Dermis microvascular lymphatic vessel endothelial cell (primary cell): Measurements from ENCODE around the gene WASF2. TPM values are rescaled to one million over a fixed set of nuclear protein-coding genes. Genes with fewer than 3 reads are reported as not detected.
A peak's percentile ranks its signal among the peaks of the same experiment; 100 is the strongest.

Experiments
- DNase-seq, 2 donors: peaks; one replicate each; pipeline versions ENCODE4 v3.0.0 to v3.0.0-alpha.2; 2010; ENCODE audit warnings: low read depth in 2 of 2
- total RNA-seq: library from RNA; depleted of rRNA; stranded (reverse); fragments of >200 nt; gene quantifications from 2 replicates; pipeline ENCODE4 v1.2.1, GENCODE V29; 2014

Gene WASF2
- total RNA-seq, 1 donor from 2014 or later: 33.1 TPM

DNA sequence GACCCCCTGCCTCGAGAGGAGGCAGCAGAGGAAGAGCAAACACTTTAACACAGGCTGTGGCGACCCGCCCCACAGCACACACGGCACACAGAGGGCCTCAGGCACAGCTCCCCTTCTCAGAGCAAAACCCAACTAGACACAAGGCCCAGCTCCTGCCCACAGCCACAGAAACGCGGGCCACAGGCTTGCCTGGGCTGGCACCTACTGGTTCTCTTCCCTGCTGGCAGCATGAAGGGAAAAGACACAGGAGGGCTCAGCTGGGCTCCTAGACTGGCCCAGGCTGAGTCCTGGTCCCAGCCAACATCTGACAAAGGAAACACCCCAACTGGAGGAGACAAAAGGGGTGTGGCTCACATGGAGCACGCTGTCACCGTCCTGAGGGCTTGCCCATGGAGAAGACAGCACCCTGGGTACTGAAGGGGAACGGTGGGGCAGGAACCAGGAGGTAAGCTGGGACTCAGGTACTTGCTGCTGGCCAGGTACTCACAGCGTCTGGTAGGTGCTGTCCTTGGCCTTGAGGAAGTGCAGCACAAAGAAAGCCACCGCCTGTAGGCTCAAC lies 110.3 kb downstream of the WASF2 start:
- no peak for DNase-seq

DNA sequence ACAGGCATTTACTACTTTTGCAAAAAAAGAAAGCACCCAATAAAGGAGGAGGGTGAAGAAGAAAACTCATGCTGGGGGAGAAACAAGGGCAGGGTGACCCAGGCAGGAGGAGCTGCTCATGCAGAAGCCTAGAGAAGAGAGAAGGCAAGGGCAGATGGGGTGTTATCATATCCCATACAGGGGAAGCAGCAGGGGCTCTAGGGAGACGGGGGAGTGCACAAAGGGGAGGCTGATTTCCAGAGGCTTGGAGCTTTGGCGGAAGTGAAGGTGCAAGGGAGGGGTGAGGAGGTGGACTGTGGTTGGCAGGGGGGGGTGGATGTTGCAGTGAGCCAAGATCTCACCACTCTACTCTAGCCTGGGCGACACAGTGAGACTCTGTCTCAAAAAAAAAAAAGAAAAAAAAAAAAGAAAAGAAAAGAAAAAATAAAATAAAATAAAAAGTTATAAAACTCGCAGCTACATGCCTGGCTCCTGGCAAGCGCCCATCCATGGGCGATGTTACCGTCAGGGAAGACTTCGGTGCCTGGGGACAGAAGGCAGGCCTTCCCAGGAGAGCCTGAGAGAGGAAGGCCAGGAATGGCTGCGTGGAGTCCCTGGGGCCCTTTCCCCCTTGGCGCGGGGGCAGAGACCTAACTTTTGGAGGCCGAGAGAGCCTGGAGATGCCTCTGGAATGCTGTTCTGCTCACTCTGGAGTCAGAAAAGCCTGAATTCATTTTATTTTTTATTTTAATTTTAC lies 112.0 kb downstream of the WASF2 start:
- no peak for DNase-seq

DNA sequence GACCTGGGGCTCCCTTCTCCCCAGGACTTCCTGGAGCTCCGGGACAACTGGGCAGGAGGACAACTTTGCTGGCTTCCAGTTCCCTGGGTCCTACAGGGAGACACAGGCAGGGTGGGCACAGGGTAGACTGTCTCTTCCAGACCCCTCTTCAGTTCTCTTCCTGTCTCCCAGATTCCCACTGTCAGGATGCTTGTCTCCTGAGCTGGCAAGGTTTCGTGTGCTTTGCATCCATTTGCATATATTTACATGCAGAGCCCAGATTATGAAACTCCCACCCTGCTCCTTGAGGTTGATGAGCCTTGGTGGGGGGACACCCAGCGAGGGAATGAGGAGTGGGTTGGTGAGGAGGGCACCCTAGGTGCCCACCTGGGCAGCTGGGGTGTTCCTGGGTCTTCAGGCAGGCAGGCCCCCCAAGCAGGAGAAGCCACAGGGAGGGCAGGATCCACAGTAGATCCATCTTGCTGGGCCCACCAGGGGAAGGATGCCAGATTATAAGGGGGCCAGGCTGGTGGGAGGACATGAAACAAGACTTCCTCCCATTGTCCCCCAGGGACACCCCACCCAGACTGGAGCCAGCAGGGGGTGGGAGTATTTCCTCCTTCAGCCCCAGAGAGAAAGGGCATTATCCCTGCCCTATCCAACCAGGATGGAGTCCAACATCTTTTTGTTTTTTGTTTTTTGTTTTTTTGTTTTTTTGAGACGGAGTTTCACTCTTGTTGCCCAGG lies 115.4 kb downstream of the WASF2 start, which contains the start of gene FCN3:
TSS of gene FCN3 (minus strand) at position 463 of the 725 bp plus-strand sequence. CDS start at position 457, 6 bp downstream.
- no peak for DNase-seq

DNA sequence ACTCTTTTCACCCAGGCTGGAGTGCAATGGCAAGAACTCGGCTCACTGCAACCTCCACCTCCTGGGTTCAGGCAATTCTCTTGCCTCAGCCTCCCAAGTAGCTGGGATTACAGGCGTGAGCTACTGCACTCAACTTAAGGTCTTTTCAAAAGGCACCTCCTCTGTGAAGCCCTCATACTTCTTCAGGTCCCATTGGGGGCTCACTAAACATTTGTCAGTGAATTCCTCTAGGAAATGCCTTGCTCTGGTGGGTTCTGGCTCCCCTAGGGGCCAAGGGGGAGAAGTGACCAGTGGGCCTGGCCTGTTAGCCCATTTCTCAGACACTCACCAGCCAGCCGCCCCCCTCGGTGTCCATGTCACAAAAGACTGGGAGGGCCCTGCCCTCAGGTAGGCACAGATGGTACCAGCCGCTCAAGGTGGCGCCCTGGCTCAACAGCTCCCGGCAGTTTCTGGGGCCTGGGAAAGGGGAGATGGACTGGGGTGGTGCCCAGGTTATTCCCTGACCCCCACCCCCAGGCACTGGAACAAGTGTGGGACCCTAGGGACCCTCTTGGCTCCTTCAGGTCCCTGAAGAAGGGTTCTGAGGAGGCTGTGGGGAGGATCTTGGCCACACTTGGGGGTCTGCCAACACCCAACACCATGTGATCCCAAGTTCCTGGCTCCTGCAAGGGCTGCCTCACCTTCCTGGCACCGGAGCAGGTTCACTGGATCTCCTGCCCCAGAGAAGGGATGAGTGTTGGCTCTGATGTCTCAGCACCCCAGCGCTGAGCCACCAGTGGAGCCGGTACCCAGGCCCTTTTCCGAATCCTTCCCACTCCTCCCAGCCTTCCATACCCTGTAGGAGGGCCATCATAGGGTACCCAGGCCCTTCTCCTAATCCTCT lies 116.9 kb downstream of the WASF2 start:
- no peak for DNase-seq

DNA sequence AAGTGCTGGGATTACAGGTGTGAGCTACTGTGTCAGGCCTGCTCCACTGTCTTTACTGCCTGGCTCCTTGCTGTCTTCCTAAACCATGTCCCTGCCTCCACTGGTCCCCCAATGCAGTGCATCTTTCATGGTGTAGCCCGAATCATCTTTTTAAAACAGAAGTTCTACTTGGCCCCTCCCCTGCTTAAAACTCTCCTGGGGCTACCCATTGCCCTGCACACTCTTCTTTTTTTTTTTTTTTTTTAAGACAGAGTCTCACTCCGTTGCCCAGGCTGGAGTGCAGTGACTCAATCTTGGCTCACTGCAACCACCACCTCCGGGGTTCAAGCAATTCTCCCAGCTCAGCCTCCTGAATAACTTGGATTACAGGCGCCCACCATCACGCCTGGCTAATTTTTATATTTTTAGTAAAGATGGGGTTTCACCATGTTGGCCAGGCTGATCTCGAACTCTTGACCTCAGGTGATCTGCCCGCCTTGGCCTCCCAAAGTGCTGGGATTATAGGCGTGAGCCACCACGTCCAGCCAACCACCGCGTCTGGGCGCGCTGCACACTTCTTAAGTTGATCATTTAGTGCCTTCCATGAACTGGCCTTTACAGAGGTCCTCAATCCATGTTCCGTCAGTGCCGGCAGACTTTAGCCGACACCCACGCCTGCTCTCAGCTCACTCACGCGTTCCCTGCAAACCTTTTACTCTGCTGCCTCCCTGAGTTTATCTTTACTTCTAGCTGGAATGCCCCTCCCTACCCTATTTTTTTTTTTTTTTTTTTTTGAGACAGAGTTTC lies 117.8 kb downstream of the WASF2 start:
- no peak for DNase-seq

DNA sequence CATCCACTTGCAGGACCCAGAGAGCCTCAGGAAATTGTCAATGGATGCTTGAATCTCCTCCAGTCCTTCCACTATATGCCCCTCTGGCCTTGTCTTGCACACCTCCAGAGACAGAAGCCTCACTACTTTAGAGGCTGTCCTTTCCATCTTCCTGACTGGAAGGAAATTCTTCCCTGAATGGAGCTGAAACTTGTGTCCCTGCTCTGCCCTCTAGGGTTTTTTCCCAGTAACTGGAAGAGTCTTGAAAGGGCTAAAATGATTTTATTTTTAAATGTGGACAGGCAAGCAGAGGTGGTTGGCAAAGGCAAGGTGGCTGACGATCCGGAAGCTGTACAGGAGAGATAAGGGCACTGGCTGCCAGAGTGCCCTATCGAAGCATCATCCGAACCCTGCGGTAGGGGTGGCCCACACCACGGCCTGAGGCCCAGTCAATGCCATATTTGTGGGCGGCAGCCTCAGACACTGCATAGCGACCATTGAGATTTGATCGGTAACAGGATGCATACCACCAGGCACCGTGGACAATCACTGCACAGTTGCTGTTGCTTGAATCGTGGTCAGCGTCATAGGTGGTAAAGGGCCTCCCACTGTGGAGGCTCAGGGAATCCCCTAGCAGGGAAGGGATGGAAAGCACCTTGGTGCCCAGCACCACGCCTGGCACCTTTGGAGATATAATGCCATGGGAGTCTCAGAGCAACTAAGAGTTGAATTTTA lies 120.9 kb downstream of the WASF2 start:
- DNase-seq: peak in 1 of 2 donors; percentile 23

DNA sequence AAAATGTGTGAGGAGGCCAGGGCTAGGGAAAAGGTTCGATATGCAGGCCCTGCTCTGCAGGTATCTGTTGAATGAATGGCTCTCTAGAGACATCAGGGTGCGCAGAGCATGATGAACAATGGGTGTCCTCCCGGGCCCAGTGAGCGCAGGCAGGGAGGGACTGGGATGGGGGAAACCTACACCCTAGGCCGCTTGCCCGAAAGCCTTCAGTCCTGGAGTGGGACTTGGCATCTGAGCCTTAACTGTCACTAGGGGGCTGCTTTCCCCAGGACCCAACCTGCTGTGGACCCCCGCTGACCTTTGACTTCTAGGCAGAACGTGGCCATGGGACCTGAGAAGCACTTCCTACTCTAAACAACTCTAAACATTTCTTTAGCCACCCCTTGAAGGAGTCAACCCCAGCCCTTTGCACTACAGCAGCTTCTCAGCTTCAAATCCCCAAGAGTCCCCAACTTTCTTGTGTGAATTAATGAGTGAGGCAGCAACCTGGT lies 122.8 kb downstream of the WASF2 start:
- DNase-seq: no peak

DNA sequence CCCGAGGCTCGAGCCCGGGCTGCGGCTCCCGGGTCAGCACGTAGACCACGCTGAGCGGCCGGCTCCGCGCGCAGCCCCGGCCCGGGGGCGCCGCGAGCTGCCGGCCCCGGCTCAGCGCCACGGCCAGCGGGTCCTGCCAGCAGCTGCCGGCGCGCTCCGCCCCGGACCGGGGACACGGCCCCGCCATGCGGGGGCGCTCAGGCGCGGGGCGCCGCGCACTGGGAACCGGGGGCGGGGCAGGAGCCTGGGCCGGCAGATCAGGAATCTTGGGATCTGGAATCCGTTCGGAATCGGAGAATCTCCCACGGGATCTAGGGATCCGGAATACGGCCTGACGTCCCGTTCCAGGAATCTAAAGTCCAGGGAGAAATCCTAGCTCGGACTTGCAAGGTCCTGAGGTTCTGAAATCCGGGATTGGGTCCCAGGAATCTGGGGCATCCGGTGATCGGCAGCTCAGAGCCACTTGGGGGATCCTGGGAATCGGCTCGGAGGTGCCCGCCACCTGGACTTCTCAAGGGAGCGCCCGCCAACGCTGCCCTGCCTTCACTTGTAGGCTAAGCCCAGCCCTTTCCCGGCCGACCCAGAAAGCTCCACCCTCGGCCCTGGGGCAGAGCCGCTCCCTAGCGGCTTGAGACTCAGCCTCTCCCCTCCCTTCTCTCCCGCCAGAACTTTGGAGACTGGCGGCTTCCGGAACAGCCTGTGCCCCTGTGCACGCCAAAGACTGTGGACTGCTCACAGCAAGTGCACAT lies 123.4 kb downstream of the WASF2 start, which contains the start of gene MAP3K6:
TSS of gene MAP3K6 (minus strand) at position 551 of the 749 bp plus-strand sequence. CDS start at position 187, 364 bp downstream.
- peak; percentile 4 to 64 for DNase-seq

DNA sequence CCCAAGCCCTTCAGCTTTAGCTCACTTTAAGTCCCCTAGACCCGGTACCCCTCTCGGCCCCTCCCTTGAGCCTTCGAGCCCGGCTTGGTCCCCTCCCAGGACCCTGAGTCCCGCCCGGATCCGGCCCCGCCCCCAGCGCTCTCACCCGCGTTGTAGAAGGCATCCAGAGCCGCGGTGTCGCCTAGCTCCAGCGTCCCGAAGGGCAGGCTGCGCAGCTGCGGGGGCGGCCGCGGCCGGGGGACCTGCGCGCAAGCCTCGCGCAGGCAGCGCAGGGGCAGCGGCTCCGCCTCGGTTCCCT lies 123.9 kb downstream of the WASF2 start:
- DNase-seq: peak; percentile 35 to 82

DNA sequence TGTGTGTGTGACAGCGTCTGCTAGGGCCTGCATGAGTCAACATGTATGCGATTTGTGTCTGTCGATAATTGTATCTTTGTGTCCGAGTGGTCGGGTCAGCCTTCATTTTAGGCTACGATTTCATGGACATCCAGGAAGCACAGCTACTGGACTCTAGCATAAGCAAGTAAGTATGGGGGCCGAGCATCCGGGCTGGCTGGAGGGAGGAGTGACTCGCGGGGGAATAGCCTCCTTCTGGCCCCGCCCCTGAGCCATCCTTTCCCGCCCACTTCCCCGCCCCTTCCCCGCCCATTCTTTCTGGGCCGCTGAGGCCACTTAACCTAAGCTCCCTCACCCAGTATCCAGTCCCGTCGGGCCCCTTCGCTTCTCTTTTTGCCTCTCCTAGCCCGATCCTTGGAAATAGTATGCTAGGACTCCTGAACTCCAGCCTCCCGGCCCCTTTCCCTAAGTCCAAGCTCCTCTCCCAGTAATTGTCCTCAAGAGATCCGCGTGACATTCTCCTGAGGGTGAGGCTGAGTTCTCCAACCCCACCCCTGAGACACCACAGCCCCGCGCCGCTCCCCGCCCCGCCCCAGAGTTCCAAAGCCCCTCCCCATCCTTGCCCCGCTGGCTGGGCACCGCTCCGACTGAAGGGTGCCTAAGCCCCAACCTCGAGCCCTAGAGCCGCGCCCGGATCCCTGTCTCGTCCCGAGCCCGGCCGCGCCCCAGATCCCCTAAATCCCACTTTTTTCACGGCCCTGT lies 124.4 kb downstream of the WASF2 start:
- DNase-seq: peak; percentile 47 to 86

DNA sequence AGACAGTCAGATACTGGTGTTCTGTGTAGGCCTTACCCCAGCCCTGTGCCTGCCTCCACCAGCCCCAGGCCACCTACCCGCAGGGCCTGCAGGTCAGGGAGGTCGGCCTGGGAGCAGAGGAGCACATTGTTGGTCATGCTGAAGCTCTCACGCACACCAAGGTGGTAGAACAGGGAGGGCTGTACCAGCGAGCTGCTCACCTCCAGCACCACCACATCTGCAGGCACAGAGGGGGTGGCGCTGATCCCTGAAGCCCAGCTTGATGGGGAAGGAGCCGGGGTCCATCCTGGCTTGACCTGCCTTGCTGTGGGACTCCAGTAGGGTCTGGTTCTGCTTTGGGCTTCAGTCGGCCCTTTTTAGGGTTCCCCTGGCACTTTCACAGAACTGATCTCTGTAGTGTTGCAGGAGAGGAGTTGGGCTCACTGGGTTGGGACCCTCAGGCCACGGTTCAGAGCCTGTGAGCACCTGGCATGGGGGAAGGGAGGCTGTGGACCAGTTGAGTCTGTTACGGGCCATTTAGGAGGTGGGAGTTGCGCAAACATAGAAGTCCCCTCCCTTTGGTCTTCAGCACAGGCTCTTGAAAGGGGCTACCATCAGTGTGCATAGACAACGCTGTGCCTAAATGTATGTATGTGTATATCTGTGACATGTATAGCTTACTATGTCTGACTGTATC lies 125.1 kb downstream of the WASF2 start:
- DNase-seq: no peak

DNA sequence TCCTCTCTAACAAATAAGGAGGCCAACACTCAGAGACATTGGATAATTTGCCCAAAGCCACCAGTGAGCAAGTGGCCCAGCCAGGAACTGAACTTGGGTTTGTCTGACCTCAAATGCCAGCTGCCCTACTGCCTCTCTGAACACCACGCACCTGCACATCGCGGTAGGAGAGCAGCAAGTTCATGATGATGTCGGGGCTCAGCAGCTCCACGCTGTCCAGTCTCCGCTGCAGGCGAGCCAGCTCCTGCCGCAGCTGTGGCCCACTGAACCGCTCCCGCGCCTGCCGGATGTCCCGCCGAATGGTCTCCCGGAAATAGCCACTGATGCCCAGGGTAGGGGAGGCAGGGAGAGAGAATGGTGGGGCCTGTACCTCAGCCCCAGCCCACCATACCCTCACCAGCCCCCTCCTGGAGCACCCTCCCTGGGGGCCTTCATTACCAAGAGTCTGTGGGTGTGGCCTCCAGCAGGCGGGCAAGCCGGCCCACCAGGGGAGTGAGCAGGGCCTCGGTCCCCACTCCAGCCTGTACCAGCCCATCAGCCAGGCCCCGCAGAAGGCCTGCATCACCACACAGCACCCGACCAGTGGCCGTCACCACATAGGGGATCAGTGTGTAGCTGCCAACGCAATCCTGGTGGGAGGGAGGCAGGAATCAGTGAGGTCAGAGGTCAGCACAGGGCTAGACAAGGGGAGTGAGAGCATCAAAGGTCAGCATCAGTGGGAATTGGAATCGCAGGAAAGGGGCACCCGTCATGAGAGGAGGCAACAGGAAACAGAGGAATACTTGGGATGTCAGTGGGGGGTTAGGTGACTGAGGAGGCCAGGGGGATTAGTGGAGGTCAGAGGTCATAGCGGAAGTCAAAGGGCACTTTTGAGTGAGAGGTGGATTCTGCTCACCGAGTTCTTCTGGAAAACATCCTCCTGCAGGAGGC lies 125.9 kb downstream of the WASF2 start:
- DNase-seq: no peak

DNA sequence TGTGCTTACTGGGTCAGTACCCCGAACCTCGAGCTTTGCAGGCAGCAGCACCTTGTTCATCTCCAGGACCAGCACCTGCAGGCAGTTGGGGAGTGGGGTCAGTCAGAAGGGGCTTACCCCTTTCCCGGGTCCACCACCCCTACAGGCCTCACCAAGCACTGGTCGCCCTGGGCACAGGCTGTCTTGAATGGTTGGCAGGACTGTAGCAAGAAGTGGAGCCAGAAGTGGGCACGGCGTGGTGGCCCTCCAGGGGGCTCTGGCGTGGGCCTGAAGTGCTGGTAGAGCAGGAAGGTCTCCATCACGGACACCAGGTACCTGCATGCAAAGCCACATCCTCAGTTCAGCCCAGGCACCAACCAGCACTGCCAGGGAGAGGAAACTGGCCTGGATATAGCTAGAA lies 128.4 kb downstream of the WASF2 start:
- DNase-seq: no peak

DNA sequence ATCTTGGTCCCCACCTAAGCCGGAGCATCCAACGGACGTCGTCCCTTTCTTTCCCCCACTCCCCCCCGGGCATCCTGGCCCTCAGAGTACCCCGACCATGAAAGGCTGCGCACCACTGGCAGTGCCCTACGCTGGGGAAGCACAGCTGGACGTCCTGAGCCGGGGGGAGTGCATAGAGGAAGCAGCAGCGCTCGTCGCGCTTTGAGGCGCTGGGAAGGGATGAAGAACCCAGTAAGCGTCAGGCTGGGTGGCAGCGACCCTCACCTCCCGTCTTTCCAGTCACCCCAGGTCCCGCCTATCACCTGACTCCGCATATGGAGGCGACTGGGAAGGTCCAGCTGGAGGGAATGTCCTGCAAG lies 128.9 kb downstream of the WASF2 start:
- DNase-seq: no peak

DNA sequence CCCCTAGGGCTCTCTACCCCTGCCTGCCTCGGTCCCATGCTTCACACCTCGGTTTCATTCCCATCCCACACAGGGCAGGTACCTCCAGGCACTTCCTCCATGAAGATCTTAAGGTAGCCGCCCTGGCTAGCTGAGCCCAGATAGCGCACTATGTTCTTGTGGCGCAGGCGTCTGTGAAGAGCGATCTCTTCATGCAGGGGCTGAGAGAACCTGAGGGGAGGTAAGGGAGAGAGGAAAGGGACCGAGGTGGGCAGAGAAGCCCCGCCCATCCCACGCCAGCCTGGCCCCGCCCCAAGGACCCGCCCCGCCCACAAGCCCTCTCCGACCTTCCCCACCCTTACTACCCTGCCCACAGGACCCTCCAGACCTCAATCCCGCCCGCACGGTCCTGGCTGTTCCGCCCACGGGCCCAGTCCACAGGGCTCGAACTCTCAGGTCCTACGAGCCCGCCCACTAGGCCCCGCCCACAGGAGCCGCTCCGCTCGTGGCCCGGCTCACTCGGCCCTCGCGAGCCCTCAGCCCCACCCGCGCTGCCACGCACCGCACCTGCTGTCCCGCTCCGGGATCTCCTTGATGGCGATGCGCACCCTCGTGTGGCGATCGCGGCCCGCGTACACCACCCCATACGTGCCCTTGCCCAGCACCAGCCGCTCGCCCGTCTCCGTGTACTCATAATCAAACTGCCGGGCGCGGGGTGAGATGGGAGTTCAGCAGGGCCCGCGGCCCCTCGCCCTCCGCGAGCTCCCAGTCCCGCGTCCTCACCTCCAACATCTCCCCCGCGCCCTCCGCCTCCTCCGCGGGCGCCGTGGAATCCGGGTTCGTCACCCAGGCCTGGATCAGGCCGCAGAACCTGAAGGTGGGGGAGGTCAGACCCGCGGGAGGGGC lies 129.6 kb downstream of the WASF2 start:
- DNase-seq: peak in 1 of 2 donors; percentile 19

DNA sequence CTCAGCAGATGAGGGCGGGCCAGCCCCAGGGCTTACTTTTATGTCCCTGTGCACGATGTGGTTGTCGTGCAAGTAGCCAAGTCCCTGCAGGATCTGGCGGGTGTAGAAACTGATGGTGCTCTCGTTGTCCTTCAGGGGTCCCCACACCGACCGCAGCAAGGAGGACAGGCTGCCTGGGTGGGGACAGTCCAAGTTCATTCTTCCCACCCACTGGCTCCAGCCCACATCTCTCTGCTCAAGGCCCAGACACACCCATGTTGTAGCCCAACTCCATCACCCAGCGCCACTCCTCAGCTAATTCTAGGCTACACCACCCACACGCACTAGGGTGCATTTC lies 130.2 kb downstream of the WASF2 start:
- DNase-seq: no peak
